OCI-LY7 (cell line): ENCODE measurements around the gene PTPRM. TPM values are rescaled to one million over a fixed set of nuclear protein-coding genes. Genes with fewer than 3 reads are reported as not detected.

Source experiments
- BruUV-seq: library from RNA; stranded (reverse); fragments of 400-500 nt; replicated peaks from 2 replicates; lab custom pipeline; 2021; lab: Mats Ljungman, UMichigan
- CTCF ChIA-PET: fragments of 300-600 bp; sonication (Branson Sonifier 250); formaldehyde crosslinking; loops from one replicate; lab custom pipeline; 2022; ENCODE audit warnings: antibody characterized with exemption; ENCODE audit not compliant: unreplicated experiment; lab: Charles Lee
- POLR2A ChIA-PET: fragments of 300-600 bp; sonication (Branson Sonifier 250); formaldehyde crosslinking; loops from one replicate; lab custom pipeline; 2022; ENCODE audit warnings: antibody characterized with exemption; lab: Charles Lee
- DNase-seq: peaks from one replicate; pipeline ENCODE4 v3.0.0-alpha.2; 2015; ENCODE audit warnings: low spot score
- H2AFZ ChIP-seq: fragments of 200-600 bp; sonication (generic), shearing (Covaris generic); 2 replicates; pipeline ENCODE4 v1.6.1; 2014; ENCODE audit warnings: mild to moderate bottlenecking, antibody characterized with exemption, low read length, moderate library complexity
- H3K27ac ChIP-seq: fragments of 200-600 bp; sonication (generic); 2 replicates; pipeline ENCODE4 v1.5.1; 2014; ENCODE audit warnings: mixed run types, low read depth, mild to moderate bottlenecking, moderate library complexity, low read length, inconsistent platforms; ENCODE audit not compliant: poor library complexity, severe bottlenecking
- H3K36me3 ChIP-seq: fragments of 200-600 bp; sonication (generic); 2 replicates; pipeline ENCODE4 v1.6.1; 2014; ENCODE audit warnings: mild to moderate bottlenecking, antibody characterized with exemption, low read length, moderate library complexity, mixed read lengths; ENCODE audit not compliant: insufficient read depth
- H3K4me1 ChIP-seq: fragments of 200-600 bp; sonication (generic); 2 replicates; pipeline ENCODE4 v1.5.1; 2014; ENCODE audit warnings: mild to moderate bottlenecking, low read length; ENCODE audit not compliant: insufficient read depth, poor library complexity, severe bottlenecking
- H3K4me2 ChIP-seq: fragments of 200-600 bp; sonication (generic); 2 replicates; pipeline ENCODE4 v1.6.1; 2014; ENCODE audit warnings: mild to moderate bottlenecking, low read length
- H3K4me3 ChIP-seq: fragments of 200-600 bp; sonication (generic); 2 replicates; pipeline ENCODE4 v1.5.1; 2014; ENCODE audit warnings: mild to moderate bottlenecking, low read depth, low read length; ENCODE audit not compliant: poor library complexity, severe bottlenecking
- H3K79me2 ChIP-seq: fragments of 200-600 bp; sonication (generic); 2 replicates; pipeline ENCODE4 v1.6.1; 2016; ENCODE audit warnings: low read depth, mild to moderate bottlenecking, low read length, moderate library complexity, mixed read lengths; ENCODE audit not compliant: insufficient read depth
- H3K9me2 ChIP-seq: fragments of 200-600 bp; sonication (generic); 2 replicates; pipeline ENCODE4 v1.6.1; 2016; ENCODE audit warnings: mild to moderate bottlenecking, low read length, mixed read lengths; ENCODE audit not compliant: insufficient read depth
- H3K9me3 ChIP-seq: fragments of 200-600 bp; sonication (generic); 2 replicates; pipeline ENCODE4 v1.6.1; 2014; ENCODE audit warnings: mild to moderate bottlenecking, mixed run types, low read length, mixed read lengths
- H4K20me1 ChIP-seq: fragments of 200-600 bp; sonication (generic); 2 replicates; pipeline ENCODE4 v1.6.1; 2014; ENCODE audit warnings: mild to moderate bottlenecking, antibody characterized with exemption, low read length, moderate library complexity, mixed read lengths; ENCODE audit not compliant: insufficient read depth
- EZH2phosphoT487 ChIP-seq: fragments of 200-600 bp; sonication (generic); IDR thresholded peaks from 2 replicates; pipeline ENCODE4 v1.6.1; 2018; ENCODE audit warnings: low read depth, borderline replicate concordance, mild to moderate bottlenecking, mixed run types, antibody characterized with exemption, low read length, moderate library complexity, mixed read lengths
- intact Hi-C: fragments of 100-400 bp; cut with micrococcal nuclease; formaldehyde crosslinking; loops from one replicate; pipeline ENCODE4 v1.10.0; 2022; ENCODE audit not compliant: unreplicated experiment
- total RNA-seq, 2 experiments: library from RNA; depleted of rRNA in 1 of 2; stranded (reverse); fragments of >200 nt in 1 of 2; shearing (Covaris generic) in 1 of 2; gene quantifications; 2 replicates each; pipeline ENCODE4 v1.2.3, GENCODE V29; 2014 to 2022
- TF ChIP-seq, protein P1 (sequence below): fragments of 200-600 bp; sonication (generic); conservative IDR thresholded peaks from 2 replicates; pipeline ENCODE4 v1.5.1; 2014; ENCODE audit warnings: mild to moderate bottlenecking, antibody characterized with exemption, low read length, moderate library complexity, mixed read lengths

PTPRM gene
- total RNA-seq, 2 experiments from 2014 or later: not detected

DNA sequence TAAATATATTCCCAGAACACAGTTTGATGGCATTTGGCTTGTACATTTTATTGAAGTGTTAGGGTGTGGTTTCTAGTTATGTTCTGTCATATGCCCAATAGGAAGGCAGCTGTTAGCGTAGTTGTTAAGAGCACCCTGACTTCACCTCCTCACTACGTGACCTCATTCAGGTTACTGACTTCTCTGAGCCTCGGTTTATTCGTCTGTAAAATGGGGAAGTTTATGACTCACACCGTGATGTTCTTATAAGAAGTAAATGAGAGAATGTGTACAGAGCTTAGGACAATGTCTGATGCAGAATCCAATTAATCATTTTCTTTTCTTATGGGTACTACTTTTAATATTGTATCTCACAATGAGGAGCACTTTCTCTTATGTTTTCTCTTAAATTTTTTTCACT is 226.0 kb downstream of the PTPRM start:
- CTCF ChIA-PET: no interaction called here

DNA sequence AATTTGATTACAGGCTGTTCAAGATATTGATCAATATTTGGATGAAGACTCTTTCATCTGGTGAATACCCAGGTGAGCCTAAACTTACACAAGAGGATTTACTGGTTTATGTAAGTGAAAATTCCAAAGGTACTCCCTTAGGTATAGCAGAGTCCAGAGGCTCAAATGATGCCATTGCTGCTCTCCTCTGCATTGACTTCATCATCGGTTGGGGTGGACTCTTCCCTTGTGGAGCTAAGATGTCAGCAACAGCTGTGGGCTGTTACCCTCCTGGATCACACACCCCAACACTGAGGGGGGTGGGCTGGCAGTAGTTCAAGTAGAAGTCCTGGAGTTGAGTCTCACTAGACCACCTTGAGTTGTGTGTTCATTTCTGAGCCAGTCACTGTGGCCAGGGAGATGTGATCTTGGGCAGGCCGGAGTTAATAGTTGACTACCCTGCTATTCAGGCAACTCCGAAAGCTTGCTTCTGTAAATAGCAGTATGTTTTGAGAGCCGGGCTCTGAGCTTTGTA is 236.9 kb downstream of the PTPRM start:
- BruUV-seq: no TSS peak
- Histone ChIP-seq H3K4me1 (no peaks in the 10 kb centered on the region), H3K4me3 (no peak overlapping the region), H3K9me2 (no peaks in the 10 kb centered on the region), H4K20me1 (no peaks in the 10 kb centered on the region), H3K27ac (no peak overlapping the region), H3K36me3 (no peaks in the 10 kb centered on the region), H2AFZ (no peak overlapping the region), H3K79me2 (no peaks in the 10 kb centered on the region), H3K9me3 (no peaks in the 10 kb centered on the region), H3K4me2 (no peak overlapping the region)
- CTCF ChIA-PET: no interaction called here
- intact Hi-C loops: no loop called here
- POLR2A ChIA-PET: no interaction called here
- TF ChIP-seq, protein P1, sequence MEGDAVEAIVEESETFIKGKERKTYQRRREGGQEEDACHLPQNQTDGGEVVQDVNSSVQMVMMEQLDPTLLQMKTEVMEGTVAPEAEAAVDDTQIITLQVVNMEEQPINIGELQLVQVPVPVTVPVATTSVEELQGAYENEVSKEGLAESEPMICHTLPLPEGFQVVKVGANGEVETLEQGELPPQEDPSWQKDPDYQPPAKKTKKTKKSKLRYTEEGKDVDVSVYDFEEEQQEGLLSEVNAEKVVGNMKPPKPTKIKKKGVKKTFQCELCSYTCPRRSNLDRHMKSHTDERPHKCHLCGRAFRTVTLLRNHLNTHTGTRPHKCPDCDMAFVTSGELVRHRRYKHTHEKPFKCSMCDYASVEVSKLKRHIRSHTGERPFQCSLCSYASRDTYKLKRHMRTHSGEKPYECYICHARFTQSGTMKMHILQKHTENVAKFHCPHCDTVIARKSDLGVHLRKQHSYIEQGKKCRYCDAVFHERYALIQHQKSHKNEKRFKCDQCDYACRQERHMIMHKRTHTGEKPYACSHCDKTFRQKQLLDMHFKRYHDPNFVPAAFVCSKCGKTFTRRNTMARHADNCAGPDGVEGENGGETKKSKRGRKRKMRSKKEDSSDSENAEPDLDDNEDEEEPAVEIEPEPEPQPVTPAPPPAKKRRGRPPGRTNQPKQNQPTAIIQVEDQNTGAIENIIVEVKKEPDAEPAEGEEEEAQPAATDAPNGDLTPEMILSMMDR: no peak
- no peak for TF ChIP-seq EZH2phosphoT487
- DNase-seq: no peak

More for the DNA sequence above, 226.0 kb downstream of the PTPRM start:
- Histone ChIP-seq H2AFZ (no peak overlapping the region), H3K4me2 (no peak overlapping the region), H4K20me1 (no peaks in the 10 kb centered on the region), H3K36me3 (no peaks in the 10 kb centered on the region), H3K4me3 (no peak overlapping the region), H3K79me2 (no peaks in the 10 kb centered on the region), H3K9me2 (no peaks in the 10 kb centered on the region), H3K27ac (no peak overlapping the region), H3K9me3 (no peaks in the 10 kb centered on the region), H3K4me1 (no peaks in the 10 kb centered on the region)
- intact Hi-C loops: no loop called here
- POLR2A ChIA-PET: no interaction called here
- no peak for TF ChIP-seq EZH2phosphoT487
- TF ChIP-seq, protein P1: no peak
- no TSS peak for BruUV-seq
- no peak for DNase-seq

DNA sequence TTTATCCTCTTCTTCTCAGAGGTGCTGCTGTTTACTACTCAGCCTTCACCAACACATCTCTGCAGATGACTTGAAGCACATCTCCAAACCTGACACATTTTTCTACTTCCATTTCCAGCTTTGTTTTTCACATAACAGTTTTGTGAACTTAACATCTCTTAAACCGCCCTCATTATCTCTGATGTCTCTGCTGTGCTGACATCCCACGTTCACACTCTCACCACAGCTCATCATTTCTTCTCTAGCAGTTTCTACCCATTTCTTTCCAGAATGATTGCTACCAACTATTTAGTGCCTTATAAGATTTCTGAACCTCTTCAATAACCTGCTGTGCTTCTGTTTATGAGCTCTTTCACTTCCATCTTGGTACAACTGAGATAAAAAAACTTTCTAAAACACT is 238.0 kb downstream of the PTPRM start:
- Histone ChIP-seq H3K9me3 (no peaks in the 10 kb centered on the region), H2AFZ (no peak overlapping the region), H3K27ac (no peak overlapping the region), H3K4me2 (no peak overlapping the region), H3K4me1 (no peaks in the 10 kb centered on the region), H3K79me2 (no peaks in the 10 kb centered on the region), H3K9me2 (no peaks in the 10 kb centered on the region), H3K4me3 (no peak overlapping the region), H4K20me1 (no peaks in the 10 kb centered on the region), H3K36me3 (no peaks in the 10 kb centered on the region)
- no TSS peak for BruUV-seq
- CTCF ChIA-PET: no interaction called here
- DNase-seq: no peak
- intact Hi-C loops: no loop called here
- TF ChIP-seq, protein P1: no peak
- no peak for TF ChIP-seq EZH2phosphoT487
- POLR2A ChIA-PET: no interaction called here
